Vagina (tissue), 2 donors: ENCODE data around the gene ZNF165.

ENCODE experiments used
- POLR2A ChIP-seq, 2 donors: fragments of 450-650 bp; IDR thresholded peaks; one replicate each; pipeline ENCODE4 v1.6.1; 2017; ENCODE audit warnings: antibody characterized with exemption in 2 of 2, mild to moderate bottlenecking in 2 of 2, moderate library complexity in 2 of 2
- POLR2AphosphoS5 ChIP-seq, 2 donors: sonication (generic); formaldehyde crosslinking; IDR thresholded peaks; one replicate each; pipeline ENCODE4 v1.9.0; 2017; ENCODE audit warnings: antibody characterized with exemption in 2 of 2, mild to moderate bottlenecking in 2 of 2, low read depth in 1 of 2; ENCODE audit not compliant: insufficient read depth in 1 of 2
- TF ChIP-seq, protein P1 (sequence below), 3 experiments: fragments of 450-650 bp in 2 of 3; fragments of 200-600 bp in 1 of 3; sonication (generic) in 1 of 3; IDR thresholded peaks; one replicate each; pipeline ENCODE4 v1.5.1; 2017 to 2019; ENCODE audit warnings: antibody characterized with exemption in 3 of 3, mild to moderate bottlenecking in 2 of 3, moderate library complexity in 2 of 3

- TF ChIP-seq, protein P1, sequence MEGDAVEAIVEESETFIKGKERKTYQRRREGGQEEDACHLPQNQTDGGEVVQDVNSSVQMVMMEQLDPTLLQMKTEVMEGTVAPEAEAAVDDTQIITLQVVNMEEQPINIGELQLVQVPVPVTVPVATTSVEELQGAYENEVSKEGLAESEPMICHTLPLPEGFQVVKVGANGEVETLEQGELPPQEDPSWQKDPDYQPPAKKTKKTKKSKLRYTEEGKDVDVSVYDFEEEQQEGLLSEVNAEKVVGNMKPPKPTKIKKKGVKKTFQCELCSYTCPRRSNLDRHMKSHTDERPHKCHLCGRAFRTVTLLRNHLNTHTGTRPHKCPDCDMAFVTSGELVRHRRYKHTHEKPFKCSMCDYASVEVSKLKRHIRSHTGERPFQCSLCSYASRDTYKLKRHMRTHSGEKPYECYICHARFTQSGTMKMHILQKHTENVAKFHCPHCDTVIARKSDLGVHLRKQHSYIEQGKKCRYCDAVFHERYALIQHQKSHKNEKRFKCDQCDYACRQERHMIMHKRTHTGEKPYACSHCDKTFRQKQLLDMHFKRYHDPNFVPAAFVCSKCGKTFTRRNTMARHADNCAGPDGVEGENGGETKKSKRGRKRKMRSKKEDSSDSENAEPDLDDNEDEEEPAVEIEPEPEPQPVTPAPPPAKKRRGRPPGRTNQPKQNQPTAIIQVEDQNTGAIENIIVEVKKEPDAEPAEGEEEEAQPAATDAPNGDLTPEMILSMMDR (IDR thresholded peaks at IDR 0.05), result no peak
- TF ChIP-seq POLR2AphosphoS5 (IDR thresholded peaks at IDR 0.05; ENCODE audit: insufficient read depth in 1 of 2, low read depth in 1 of 2), result no peak
- TF ChIP-seq POLR2A (IDR thresholded peaks at IDR 0.05), result no peak
These were observed 37.8 kb downstream of the ZNF165 start for GRCh38 chr6:28118217-28118616.
